ENCODE measurements around the gene GRIA4.

DNA sequence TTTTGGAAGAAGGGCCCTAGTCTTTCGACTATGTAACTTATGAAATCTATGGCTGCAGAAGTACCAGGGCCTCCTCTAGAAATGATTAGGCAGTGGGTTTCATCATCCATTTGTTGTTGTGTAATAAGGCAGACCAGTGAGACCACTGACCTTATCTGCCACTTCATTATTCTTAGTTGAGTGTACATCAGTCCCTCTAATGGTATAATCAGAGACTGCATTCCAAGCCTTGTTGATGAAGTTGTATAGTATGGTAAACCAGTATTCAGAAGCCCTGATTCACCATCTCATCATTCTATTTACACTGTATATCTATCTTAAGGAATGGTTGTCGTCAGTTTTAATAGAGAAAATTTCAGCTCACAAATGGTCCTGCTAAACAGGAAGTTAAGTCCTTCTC, 32.2 kb upstream of the GRIA4 start:
- TF ChIP-seq POLR2A (IDR thresholded peaks at IDR 0.05; ENCODE audit: low read depth, low read length) (no peak), POLR2AphosphoS5 (IDR thresholded peaks at IDR 0.05; ENCODE audit: low read depth, low read length) (no peak), SPI1 (IDR thresholded peaks at IDR 0.05; ENCODE audit: low read depth, low read length) (no peak), TAF1 (IDR thresholded peaks at IDR 0.05; ENCODE audit: low read depth, low read length) (no peak), POU2F2 (IDR thresholded peaks at IDR 0.05; ENCODE audit: low read depth, low read length) (no peak)
